Epithelial cell of proximal tubule (primary cell): ENCODE measurements around the gene SNX32. TPM values are rescaled to one million over a fixed set of nuclear protein-coding genes. Genes with fewer than 3 reads are reported as not detected.

Experiments
- DNase-seq: peaks from one replicate; pipeline ENCODE4 v3.0.0-alpha.2; 2011; ENCODE audit warnings: low read depth
- H3K4me3 ChIP-seq: 2 replicates; pipeline ENCODE4 v1.5.1; 2011; ENCODE audit warnings: low read depth, mild to moderate bottlenecking, low read length
- total RNA-seq: library from RNA; depleted of rRNA; stranded (reverse); fragments of >200 nt; gene quantifications from 2 replicates; pipeline ENCODE4 v1.2.3, GENCODE V29; 2015
- TF ChIP-seq, protein P1 (sequence below): conservative IDR thresholded peaks from 2 replicates; pipeline ENCODE4 v1.5.1; 2012; ENCODE audit warnings: low read depth, mild to moderate bottlenecking, low read length

SNX32 gene
- total RNA-seq, 1 donor from 2014 or later, result 2.1 TPM

DNA sequence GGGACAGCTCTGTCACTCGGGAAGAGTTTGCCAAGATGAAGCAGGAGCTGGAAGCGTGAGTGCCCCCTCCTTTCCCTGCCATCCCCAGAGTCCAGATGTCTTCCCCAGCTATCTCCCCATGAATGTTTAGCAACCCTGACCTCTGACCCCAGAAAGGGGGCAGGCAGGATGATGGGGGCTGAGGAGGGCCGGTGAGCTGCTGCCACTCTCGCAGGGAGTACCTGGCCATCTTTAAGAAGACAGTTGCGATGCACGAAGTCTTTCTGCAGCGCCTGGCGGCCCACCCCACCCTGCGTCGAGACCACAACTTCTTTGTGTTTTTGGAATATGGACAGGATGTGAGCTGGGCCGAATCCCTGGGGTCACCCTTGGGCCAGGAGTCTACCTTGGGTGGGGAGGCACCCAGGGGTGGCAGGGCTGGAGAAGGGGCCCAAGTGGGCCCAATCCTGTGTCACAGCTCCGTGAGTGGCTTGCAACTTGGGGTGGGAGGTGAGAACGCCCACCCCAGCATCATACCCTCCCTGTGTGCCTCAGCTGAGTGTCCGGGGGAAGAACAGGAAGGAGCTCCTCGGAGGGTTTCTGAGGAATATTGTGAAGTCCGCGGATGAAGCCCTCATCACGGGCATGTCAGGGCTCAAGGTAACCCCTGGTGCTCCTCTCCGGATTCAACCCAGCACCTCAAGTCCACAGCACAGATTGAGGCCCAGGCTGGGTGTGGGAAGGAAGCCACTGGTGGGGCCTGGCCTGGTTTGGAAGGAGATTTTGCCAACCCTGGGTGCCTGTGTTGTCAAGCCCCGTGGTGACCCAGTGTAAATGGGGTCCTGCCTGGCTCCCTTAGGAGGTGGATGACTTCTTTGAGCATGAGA lies 16.7 kb downstream of the SNX32 start:
- TF ChIP-seq, protein P1, sequence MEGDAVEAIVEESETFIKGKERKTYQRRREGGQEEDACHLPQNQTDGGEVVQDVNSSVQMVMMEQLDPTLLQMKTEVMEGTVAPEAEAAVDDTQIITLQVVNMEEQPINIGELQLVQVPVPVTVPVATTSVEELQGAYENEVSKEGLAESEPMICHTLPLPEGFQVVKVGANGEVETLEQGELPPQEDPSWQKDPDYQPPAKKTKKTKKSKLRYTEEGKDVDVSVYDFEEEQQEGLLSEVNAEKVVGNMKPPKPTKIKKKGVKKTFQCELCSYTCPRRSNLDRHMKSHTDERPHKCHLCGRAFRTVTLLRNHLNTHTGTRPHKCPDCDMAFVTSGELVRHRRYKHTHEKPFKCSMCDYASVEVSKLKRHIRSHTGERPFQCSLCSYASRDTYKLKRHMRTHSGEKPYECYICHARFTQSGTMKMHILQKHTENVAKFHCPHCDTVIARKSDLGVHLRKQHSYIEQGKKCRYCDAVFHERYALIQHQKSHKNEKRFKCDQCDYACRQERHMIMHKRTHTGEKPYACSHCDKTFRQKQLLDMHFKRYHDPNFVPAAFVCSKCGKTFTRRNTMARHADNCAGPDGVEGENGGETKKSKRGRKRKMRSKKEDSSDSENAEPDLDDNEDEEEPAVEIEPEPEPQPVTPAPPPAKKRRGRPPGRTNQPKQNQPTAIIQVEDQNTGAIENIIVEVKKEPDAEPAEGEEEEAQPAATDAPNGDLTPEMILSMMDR, result no peak
- H3K4me3 ChIP-seq, result no peak overlapping the region
- no peak for DNase-seq

DNA sequence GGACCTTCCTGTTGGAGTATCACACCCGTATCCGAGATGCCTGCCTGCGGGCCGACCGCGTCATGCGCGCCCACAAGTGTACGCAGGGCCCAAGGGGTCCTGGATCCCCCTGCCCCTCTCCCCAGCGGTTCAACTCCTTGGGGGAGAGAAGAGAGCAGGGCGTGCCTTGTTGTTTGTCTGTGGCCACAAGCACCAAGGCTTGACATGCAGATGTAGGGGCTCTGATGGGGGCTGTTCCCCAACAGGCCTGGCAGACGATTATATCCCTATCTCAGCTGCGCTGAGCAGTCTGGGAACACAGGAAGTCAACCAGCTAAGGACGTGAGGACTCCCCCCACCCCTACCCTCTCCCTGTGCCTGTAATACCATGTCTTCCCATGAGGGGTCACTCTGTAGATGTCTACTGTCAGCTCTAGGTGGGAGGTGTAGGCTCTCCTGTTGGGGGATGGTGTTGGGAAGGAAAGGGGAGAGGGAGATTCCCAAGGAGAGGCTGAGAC lies 17.4 kb downstream of the SNX32 start:
- TF ChIP-seq, protein P1, result peak; percentile 58
- H3K4me3 ChIP-seq, result no peak overlapping the region
- no peak for DNase-seq

DNA sequence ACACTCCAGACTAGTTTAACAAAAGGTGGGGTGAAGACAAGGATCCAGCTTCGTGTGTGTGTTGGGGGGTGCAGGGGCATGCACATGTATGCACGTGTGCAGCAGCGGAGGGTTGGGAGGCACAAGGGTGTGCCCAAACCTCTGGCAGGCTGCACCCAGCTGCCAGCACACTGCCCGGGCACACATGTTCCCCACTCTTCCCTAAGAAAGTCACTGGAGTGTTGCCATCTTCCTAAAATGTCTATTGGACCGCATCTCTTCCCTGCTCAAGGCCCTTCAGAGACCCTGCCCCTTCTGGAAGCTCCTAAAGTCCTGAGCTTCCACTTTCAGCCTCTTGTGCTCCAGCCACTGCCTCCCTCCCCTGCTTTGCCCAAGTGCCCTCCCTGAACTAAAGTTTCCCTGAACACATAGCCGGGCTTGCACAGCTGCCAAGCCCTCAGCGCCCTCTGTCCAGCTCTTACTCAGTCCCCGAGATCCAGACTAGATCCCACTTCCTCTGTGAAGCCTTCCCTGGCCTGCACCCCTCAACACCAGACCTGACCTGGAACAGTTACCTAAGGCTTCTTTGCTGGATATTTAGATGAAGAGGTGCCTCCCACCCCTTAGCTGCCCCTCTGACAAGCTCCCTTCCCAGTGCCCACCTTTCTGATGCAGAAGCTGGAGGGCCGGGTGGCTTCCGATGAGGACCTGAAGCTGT lies 18.2 kb downstream of the SNX32 start:
- no peak for DNase-seq
- H3K4me3 ChIP-seq, result no peak overlapping the region
- TF ChIP-seq, protein P1, result no peak

DNA sequence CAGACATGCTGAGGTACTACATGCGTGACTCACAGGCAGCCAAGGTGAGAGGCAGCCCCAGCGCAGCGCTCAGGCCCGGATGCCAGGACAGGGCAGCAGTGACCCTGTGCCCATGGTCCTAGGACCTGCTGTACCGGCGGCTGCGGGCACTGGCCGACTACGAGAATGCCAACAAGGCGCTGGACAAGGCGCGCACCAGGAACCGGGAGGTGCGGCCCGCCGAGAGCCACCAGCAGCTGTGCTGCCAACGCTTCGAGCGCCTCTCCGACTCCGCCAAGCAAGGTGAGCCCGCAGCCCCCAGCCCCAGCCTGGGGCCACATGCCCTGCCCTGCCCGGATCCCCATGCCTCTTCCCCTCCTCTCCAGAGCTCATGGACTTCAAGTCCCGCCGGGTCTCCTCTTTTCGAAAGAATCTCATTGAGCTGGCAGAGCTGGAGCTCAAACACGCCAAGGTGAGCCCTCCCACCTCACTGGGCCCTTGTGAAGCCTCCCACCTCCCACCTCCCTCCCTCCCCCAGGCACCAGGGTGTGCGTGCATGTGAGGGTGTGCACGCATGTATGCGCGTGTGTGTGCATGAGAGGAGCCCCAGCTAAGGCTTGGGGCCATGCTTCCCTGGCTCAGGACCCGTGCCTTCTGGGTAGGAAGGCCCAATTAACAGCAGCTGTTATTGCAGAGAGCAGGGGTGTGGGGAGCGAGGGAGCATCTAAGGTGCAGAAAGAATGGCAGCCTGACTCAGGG lies 18.9 kb downstream of the SNX32 start:
- no peak for DNase-seq
- TF ChIP-seq, protein P1, result no peak
- H3K4me3 ChIP-seq, result no peak overlapping the region

DNA sequence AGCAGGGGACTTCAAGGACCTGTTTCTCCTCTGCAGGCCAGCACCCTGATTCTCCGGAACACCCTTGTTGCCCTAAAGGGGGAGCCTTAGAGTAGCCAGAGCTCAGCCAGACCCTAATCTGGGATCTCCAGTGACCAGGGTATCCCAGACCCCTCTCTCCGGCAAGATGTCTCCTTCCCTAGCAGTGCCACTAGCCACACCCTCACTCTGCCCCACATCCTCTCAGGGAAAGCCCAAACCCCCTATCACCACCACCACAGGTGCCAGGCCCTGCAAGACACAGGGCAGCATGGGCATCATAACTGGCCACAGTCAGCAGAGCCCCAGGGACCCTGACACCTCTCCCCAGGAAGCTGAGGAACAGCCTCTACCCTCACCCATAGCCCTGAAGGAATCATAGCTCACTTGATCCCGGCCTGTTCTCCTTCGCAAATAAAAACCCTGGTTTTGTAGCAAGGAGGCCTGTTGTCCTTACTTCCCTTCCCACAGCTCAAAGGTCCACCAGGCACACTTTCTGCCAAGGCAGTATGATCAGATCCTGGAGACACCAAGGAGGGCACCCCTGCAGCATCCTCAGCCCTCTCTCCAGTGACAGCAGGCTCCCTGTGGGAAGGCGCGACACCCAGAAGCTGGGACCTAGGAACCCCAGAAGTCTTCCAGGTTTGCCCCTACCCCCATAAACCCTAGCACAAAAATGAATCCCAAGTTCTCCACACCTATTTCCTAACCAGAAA lies 19.6 kb downstream of the SNX32 start:
- DNase-seq, result no peak
- TF ChIP-seq, protein P1, result peak; percentile 9
- H3K4me3 ChIP-seq, result no peak overlapping the region

DNA sequence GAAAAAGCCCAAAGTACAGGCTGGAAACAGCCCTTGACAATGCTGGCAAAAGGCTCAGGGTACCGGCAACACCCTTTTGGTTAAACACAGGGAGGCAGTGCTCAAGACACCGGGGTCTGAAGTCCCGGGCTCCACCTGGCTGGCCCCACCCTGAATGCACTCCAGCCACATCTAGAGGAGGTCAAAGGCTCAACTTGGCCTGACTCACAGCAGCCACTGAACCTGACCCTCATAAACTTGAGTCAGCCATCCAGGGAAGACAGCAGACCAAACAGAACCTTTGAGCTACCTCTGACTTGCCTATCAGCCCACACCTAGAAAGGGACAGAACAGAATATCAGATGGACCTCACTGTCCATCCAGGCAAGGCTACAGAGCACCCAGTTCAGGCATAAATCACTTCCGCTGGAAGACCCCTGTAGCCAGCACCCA lies 20.4 kb downstream of the SNX32 start:
- no peak overlapping the region for H3K4me3 ChIP-seq
- DNase-seq, result no peak
- TF ChIP-seq, protein P1, result no peak
